HG03175 (cell line): ENCODE data around the gene DNAL1.
"Not testable (repeated sequence)": the region's sequence is repeated elsewhere in the genome, so short reads cannot be mapped to it uniquely, and the experiment has no call there.

Experiments used
- ATAC-seq: cut with Tn5 transposase; IDR thresholded peaks from one replicate; pipeline ENCODE4 v1.9.1; 2021; ENCODE audit warnings: mild to moderate bottlenecking, moderate library complexity; ENCODE audit not compliant: unreplicated experiment

DNAL1 gene

GRCh38 chr14:73644531-73645247, at the start of gene DNAL1:
TSS of gene DNAL1 (plus strand) at chr14:73644986. CDS start at chr14:73645040, 54 bp downstream.
- peak; percentile 97 for ATAC-seq

- no peak for ATAC-seq
Measured at GRCh38 chr14:73599499-73599898, 45.3 kb upstream of the DNAL1 start.

GRCh38 chr14:73602994-73603393, 41.8 kb upstream of the DNAL1 start:
- ATAC-seq: no peak

- no peak for ATAC-seq
Measured at GRCh38 chr14:73606271-73606670, 38.5 kb upstream of the DNAL1 start.

- no peak for ATAC-seq
Measured at GRCh38 chr14:73607241-73607640, 37.5 kb upstream of the DNAL1 start.

GRCh38 chr14:73610687-73611086, 34.1 kb upstream of the DNAL1 start:
- no peak for ATAC-seq

- ATAC-seq: peak; percentile 83
Measured at GRCh38 chr14:73612339-73613045, 32.3 kb upstream of the DNAL1 start, which contains the start of gene ACOT6. TSS of gene ACOT6 (plus strand) at chr14:73612517. CDS start at chr14:73612572, 55 bp downstream.

GRCh38 chr14:73613046-73613383, 31.8 kb upstream of the DNAL1 start:
- no peak for ATAC-seq

- ATAC-seq: no peak
Measured at GRCh38 chr14:73613419-73613963, 31.3 kb upstream of the DNAL1 start.

GRCh38 chr14:73616831-73617230, 28.0 kb upstream of the DNAL1 start:
- no peak for ATAC-seq

- no peak for ATAC-seq
Measured at GRCh38 chr14:73619524-73619923, 25.3 kb upstream of the DNAL1 start.

- no peak for ATAC-seq
Measured at GRCh38 chr14:73620268-73620667, 24.5 kb upstream of the DNAL1 start.

GRCh38 chr14:73623504-73624054, 21.2 kb upstream of the DNAL1 start:
- no peak for ATAC-seq

GRCh38 chr14:73625706-73626105, 19.1 kb upstream of the DNAL1 start:
- ATAC-seq: no peak

GRCh38 chr14:73627151-73627558, 17.6 kb upstream of the DNAL1 start:
- no peak for ATAC-seq

- ATAC-seq: no peak
Measured at GRCh38 chr14:73630009-73630780, 14.6 kb upstream of the DNAL1 start.

GRCh38 chr14:73633116-73634010, 11.4 kb upstream of the DNAL1 start:
- peak; percentile 60 for ATAC-seq

- ATAC-seq: peak; percentile 11
Measured at GRCh38 chr14:73634011-73634833, 10.6 kb upstream of the DNAL1 start.

- ATAC-seq: not testable (repeated sequence)
Measured at GRCh38 chr14:73636355-73636754, 8.4 kb upstream of the DNAL1 start.
